ENCODE results near the gene TNFSF12.

GRCh38 chr17:7559320-7560171, 10.7 kb downstream of the TNFSF12 start:
- TF ChIP-seq CTCF (IDR thresholded peaks at IDR 0.05) (no peak), POLR2A (IDR thresholded peaks at IDR 0.05) (no peak)
